GM12864 (cell line): ENCODE data around the gene UBXN4.

Source experiments
- DNase-seq: peaks from one replicate; pipeline ENCODE4 v3.0.0-alpha.2; 2011; ENCODE audit warnings: low read depth
- H3K4me3 ChIP-seq: 2 replicates; pipeline ENCODE4 v1.5.1; 2011; ENCODE audit warnings: mild to moderate bottlenecking, low read depth, low read length, control low read depth
- TF ChIP-seq, protein P1 (sequence below): IDR thresholded peaks from 2 replicates; pipeline ENCODE4 v1.5.1; 2011; ENCODE audit warnings: low read depth, mild to moderate bottlenecking, moderate library complexity, low read length, control low read depth, inconsistent platforms; ENCODE audit errors: missing control alignments

Gene UBXN4

DNA sequence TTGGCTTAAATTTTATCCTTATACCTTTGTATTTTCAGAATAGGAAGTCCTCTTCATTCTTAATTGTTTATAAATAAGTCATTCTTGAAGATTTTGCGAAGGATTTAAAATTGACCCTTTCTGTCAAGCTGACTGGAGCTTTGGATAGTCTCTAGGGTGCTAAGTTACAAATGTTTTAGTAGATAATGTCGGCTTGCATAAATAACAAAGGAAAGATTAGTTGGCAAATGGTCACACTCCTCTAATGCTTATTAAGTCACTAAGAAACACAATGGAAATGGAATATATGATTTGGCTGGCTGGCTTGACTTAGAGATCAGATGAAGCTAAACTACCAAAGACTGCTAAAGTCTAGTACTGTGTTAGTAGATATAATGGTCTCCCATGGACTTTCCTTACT is 40.6 kb downstream of the UBXN4 start:
- no peak for DNase-seq
- H3K4me3 ChIP-seq = no peak overlapping the region
- TF ChIP-seq, protein P1, sequence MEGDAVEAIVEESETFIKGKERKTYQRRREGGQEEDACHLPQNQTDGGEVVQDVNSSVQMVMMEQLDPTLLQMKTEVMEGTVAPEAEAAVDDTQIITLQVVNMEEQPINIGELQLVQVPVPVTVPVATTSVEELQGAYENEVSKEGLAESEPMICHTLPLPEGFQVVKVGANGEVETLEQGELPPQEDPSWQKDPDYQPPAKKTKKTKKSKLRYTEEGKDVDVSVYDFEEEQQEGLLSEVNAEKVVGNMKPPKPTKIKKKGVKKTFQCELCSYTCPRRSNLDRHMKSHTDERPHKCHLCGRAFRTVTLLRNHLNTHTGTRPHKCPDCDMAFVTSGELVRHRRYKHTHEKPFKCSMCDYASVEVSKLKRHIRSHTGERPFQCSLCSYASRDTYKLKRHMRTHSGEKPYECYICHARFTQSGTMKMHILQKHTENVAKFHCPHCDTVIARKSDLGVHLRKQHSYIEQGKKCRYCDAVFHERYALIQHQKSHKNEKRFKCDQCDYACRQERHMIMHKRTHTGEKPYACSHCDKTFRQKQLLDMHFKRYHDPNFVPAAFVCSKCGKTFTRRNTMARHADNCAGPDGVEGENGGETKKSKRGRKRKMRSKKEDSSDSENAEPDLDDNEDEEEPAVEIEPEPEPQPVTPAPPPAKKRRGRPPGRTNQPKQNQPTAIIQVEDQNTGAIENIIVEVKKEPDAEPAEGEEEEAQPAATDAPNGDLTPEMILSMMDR = no peak

GRCh38 chr2:135783439-135783838 is 41.8 kb downstream of the UBXN4 start:
- no peak for DNase-seq
- no peak overlapping the region for H3K4me3 ChIP-seq
- TF ChIP-seq, protein P1 = no peak

DNA sequence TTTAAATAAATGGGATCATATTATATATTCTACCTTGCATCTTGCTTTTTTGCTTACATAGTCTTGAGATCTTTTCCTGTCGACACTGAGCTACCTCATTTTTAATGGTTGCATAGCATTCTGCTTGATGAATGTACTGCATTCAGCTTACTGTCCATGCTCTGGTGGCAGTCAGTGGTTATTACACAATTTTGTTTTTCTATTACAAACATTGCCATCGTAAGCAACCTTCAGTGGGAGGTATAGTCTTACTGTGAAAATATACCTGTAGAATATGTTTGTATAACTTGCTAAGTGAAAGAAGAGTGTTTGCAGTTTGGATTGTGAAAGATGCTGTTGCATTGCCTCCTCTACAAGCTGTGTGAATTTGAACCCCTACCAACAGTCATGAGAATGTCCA is 43.4 kb downstream of the UBXN4 start:
- TF ChIP-seq, protein P1 = peak; percentile 33
- no peak overlapping the region for H3K4me3 ChIP-seq
- DNase-seq = no peak

GRCh38 chr2:135786823-135787222 is 45.2 kb downstream of the UBXN4 start:
- TF ChIP-seq, protein P1 = no peak
- DNase-seq = no peak

GRCh38 chr2:135790423-135790822 is 48.8 kb downstream of the UBXN4 start:
- DNase-seq = no peak
- no peak overlapping the region for H3K4me3 ChIP-seq
- TF ChIP-seq, protein P1 = no peak

More at GRCh38 chr2:135786823-135787222, 45.2 kb downstream of the UBXN4 start:
- H3K4me3 ChIP-seq = no peak overlapping the region

- no peak overlapping the region for H3K4me3 ChIP-seq
- TF ChIP-seq, protein P1 = no peak
- no peak for DNase-seq
These were observed 49.9 kb downstream of the UBXN4 start for GRCh38 chr2:135791418-135792190.
